ENCODE measurements around the gene OR1K1. TPM values are rescaled to one million over a fixed set of nuclear protein-coding genes. Genes with fewer than 3 reads are reported as not detected.
"Not testable (repeated sequence)": the region's sequence is repeated elsewhere in the genome, so short reads cannot be mapped to it uniquely, and the experiment has no call there.

The OR1K1 gene
- total RNA-seq, 1 donor from 2014 or later: not detected

- H3K4me1 ChIP-seq: no peaks in the 10 kb centered on the region
- no peak for DNase-seq
- no peaks in the 10 kb centered on the region for H3K36me3 ChIP-seq
- H3K27me3 ChIP-seq: no peaks in the 10 kb centered on the region
- ATAC-seq: no peak
- H3K27ac ChIP-seq: no peak overlapping the region
- TF ChIP-seq CTCF (IDR thresholded peaks at IDR 0.05): no peak
- H3K9me3 ChIP-seq: no peaks in the 10 kb centered on the region
- intact Hi-C loops (cut with DNase I): no loop called here
- no peak overlapping the region for H3K4me3 ChIP-seq
These were observed 37.4 kb downstream of the OR1K1 start for GRCh38 chr9:122837266-122837850.

DNA sequence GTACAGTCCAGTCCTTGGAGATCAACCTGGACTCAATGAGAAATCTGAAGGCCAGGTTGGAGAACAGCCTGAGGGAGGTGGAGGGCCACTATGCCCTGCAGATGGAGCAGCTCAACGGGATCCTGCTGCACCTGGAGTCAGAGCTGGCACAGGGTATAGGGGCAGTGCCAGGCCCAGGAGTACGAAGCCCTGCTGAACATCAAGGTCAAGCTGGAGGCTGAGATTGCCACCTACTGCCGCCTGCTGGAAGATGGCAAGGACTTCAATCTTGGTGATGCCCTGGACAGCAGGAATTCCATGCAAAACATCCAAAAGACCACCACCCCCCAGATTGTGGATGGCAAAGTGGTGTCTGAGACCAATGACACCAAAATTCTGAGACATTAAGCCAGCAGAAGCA is 38.5 kb downstream of the OR1K1 start:
- H3K9me3 ChIP-seq; DNase-seq; H3K36me3 ChIP-seq; H3K4me3 ChIP-seq; H3K4me1 ChIP-seq; intact Hi-C loops (cut with DNase I); ATAC-seq; H3K27me3 ChIP-seq; H3K27ac ChIP-seq: not testable (repeated sequence)

DNA sequence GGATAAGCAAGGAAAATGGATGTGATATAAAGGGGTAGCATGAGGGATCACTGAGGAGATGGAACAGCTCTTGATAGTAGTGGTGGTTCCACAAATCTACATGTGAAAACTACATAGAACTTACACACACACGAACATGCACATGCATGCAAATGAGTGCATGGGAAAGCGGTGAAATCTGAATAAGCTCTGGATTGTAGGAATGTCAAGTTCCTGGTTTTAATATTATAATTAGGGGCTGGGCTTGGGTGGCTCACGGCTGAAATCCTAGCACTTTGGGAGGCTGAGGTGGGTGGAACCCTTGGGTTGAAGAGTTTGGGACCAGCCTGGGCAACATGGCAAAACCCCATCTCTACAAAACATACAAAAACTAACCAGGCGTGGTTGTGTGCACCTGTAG is 41.6 kb downstream of the OR1K1 start:
- Histone ChIP-seq H3K4me1 (no peaks in the 10 kb centered on the region), H3K4me3 (no peak overlapping the region), H3K27ac (no peak overlapping the region), H3K36me3 (peaks cover 12% of the 10 kb centered on the region), H3K27me3 (no peaks in the 10 kb centered on the region), H3K9me3 (no peaks in the 10 kb centered on the region)
- ATAC-seq (no peak), DNase-seq (no peak)
- TF ChIP-seq CTCF (IDR thresholded peaks at IDR 0.05): no peak
- intact Hi-C loops (cut with DNase I): no loop called here

- ATAC-seq: no peak
- peaks cover 38% of the 10 kb centered on the region for H3K36me3 ChIP-seq
- intact Hi-C loops (cut with DNase I): no loop called here
- no peak overlapping the region for H3K27ac ChIP-seq
- TF ChIP-seq CTCF (IDR thresholded peaks at IDR 0.05): no peak
- no peak for DNase-seq
- no peaks in the 10 kb centered on the region for H3K27me3 ChIP-seq
- H3K4me3 ChIP-seq: no peak overlapping the region
- no peaks in the 10 kb centered on the region for H3K9me3 ChIP-seq
- H3K4me1 ChIP-seq: no peaks in the 10 kb centered on the region
These were observed 44.2 kb downstream of the OR1K1 start for GRCh38 chr9:122844137-122844536.

DNA sequence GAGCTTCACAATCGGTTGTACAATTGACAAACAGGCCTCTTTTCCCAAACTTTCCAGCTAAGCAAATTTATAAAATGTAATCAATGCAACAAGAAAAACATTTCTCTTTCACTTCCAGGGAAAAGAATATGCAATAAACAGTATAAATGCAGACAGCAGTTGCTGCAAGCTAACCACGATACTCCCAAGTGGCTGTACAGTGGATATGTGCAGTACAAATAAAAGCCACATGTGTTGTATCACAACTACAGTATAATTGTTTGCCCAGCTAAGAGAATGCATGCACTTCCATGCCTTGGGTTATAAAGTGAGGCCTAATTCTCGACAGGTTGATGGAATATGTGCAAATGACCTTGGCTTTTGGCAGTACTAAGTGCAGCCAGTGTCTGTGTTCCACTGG is 45.2 kb downstream of the OR1K1 start:
- Histone ChIP-seq H3K27me3 (no peaks in the 10 kb centered on the region), H3K9me3 (no peaks in the 10 kb centered on the region), H3K27ac (no peak overlapping the region), H3K4me1 (no peaks in the 10 kb centered on the region), H3K4me3 (no peak overlapping the region), H3K36me3 (peaks cover 48% of the 10 kb centered on the region)
- intact Hi-C loops (cut with DNase I): no loop called here
- no peak for TF ChIP-seq CTCF (IDR thresholded peaks at IDR 0.05)
- ATAC-seq: no peak
- no peak for DNase-seq

GRCh38 chr9:122846371-122846940 is 46.5 kb downstream of the OR1K1 start:
- H3K4me1 ChIP-seq: no peaks in the 10 kb centered on the region
- H3K27ac ChIP-seq: no peak overlapping the region
- no peak for TF ChIP-seq CTCF (IDR thresholded peaks at IDR 0.05)
- DNase-seq (no peak), ATAC-seq (no peak)
- H3K4me3 ChIP-seq: no peak overlapping the region
- peaks cover 61% of the 10 kb centered on the region for H3K36me3 ChIP-seq
- H3K9me3 ChIP-seq: no peaks in the 10 kb centered on the region
- no peaks in the 10 kb centered on the region for H3K27me3 ChIP-seq
- intact Hi-C loops (cut with DNase I): no loop called here
